H9 (cell line): ENCODE results near the gene CATSPERZ. TPM values are rescaled to one million over a fixed set of nuclear protein-coding genes. Genes with fewer than 3 reads are reported as not detected.

ENCODE experiments used
- DNase-seq: peaks from one replicate; pipeline ENCODE4 v3.0.0-alpha.2; 2017
- H2AFZ ChIP-seq: one replicate; pipeline ENCODE4 v1.6.1; 2013; ENCODE audit warnings: mild to moderate bottlenecking, low read length, control low read depth, moderate library complexity
- H2AK5ac ChIP-seq: 2 replicates; pipeline ENCODE4 v1.6.1; 2013; ENCODE audit warnings: low read length, control low read depth, mixed read lengths; ENCODE audit not compliant: insufficient read length
- H2BK120ac ChIP-seq: one replicate; pipeline ENCODE4 v1.6.1; 2013; ENCODE audit warnings: low read depth, mild to moderate bottlenecking, low read length, control low read depth, inconsistent platforms; ENCODE audit not compliant: poor library complexity, severe bottlenecking
- H2BK12ac ChIP-seq: 2 replicates; pipeline ENCODE4 v1.6.1; 2013; ENCODE audit warnings: low read length, control low read depth, mixed read lengths, low read depth; ENCODE audit not compliant: insufficient read length
- H2BK15ac ChIP-seq: 2 replicates; pipeline ENCODE4 v1.6.1; 2013; ENCODE audit warnings: low read depth, low read length, control low read depth
- H2BK20ac ChIP-seq: one replicate; pipeline ENCODE4 v1.6.1; 2013; ENCODE audit warnings: low read depth, mild to moderate bottlenecking, low read length, control low read depth, inconsistent platforms; ENCODE audit not compliant: poor library complexity, severe bottlenecking
- H2BK5ac ChIP-seq: 2 replicates; pipeline ENCODE4 v1.6.1; 2013; ENCODE audit warnings: low read length, control low read depth, mixed read lengths; ENCODE audit not compliant: insufficient read length
- H3K14ac ChIP-seq: 2 replicates; pipeline ENCODE4 v1.6.1; 2013; ENCODE audit warnings: low read length, control low read depth; ENCODE audit not compliant: insufficient read depth
- H3K18ac ChIP-seq: 2 replicates; pipeline ENCODE4 v1.6.1; 2013; ENCODE audit warnings: low read depth, mild to moderate bottlenecking, mixed read lengths, low read length, control low read depth; ENCODE audit not compliant: insufficient read length
- H3K23ac ChIP-seq: 2 replicates; pipeline ENCODE4 v1.6.1; 2013; ENCODE audit warnings: low read length, control low read depth, mixed read lengths, low read depth; ENCODE audit not compliant: insufficient read length
- H3K23me2 ChIP-seq: 2 replicates; pipeline ENCODE4 v1.6.1; 2013; ENCODE audit warnings: low read depth, mild to moderate bottlenecking, mixed read lengths, low read length, control low read depth; ENCODE audit not compliant: insufficient read length, poor library complexity, severe bottlenecking
- H3K27ac ChIP-seq: 2 replicates; pipeline ENCODE4 v1.5.1; 2013; ENCODE audit warnings: low read length, control low read depth, mixed read lengths, low read depth; ENCODE audit not compliant: insufficient read length
- H3K27me3 ChIP-seq: 2 replicates; pipeline ENCODE4 v1.6.1; 2013; ENCODE audit warnings: low read length, control low read depth, inconsistent platforms; ENCODE audit not compliant: insufficient read depth
- H3K4ac ChIP-seq: 2 replicates; pipeline ENCODE4 v1.6.1; 2013; ENCODE audit warnings: low read depth, mild to moderate bottlenecking, control low read depth, inconsistent platforms, low read length, moderate library complexity
- H3K4me1 ChIP-seq: 2 replicates; pipeline ENCODE4 v1.6.1; 2013; ENCODE audit warnings: low read length, control low read depth, inconsistent platforms; ENCODE audit not compliant: insufficient read depth
- H3K4me2 ChIP-seq: 2 replicates; pipeline ENCODE4 v1.6.1; 2013; ENCODE audit warnings: low read length, control low read depth, mixed read lengths; ENCODE audit not compliant: insufficient read length, insufficient read depth
- H3K56ac ChIP-seq: 2 replicates; pipeline ENCODE4 v1.6.1; 2013; ENCODE audit warnings: low read depth, mild to moderate bottlenecking, mixed read lengths, low read length, control low read depth; ENCODE audit not compliant: insufficient read length
- H3K79me1 ChIP-seq: 2 replicates; pipeline ENCODE4 v1.6.1; 2013; ENCODE audit warnings: low read depth, mild to moderate bottlenecking, moderate library complexity, low read length, control low read depth, inconsistent platforms; ENCODE audit not compliant: insufficient read depth, poor library complexity, severe bottlenecking
- H3K79me2 ChIP-seq: 2 replicates; pipeline ENCODE4 v1.6.1; 2013; ENCODE audit warnings: low read length, control low read depth, inconsistent platforms; ENCODE audit not compliant: insufficient read depth
- H3K9ac ChIP-seq: 2 replicates; pipeline ENCODE4 v1.6.1; 2013; ENCODE audit warnings: low read length, control low read depth, mixed read lengths; ENCODE audit not compliant: insufficient read length; ENCODE audit errors: extremely low read depth
- H3K9me3 ChIP-seq: one replicate; pipeline ENCODE4 v1.6.1; 2013; ENCODE audit warnings: low read depth, low read length, inconsistent platforms; ENCODE audit not compliant: control insufficient read depth
- H3T11ph ChIP-seq: one replicate; pipeline ENCODE4 v1.6.1; 2013; ENCODE audit warnings: mild to moderate bottlenecking, low read length, control low read depth, inconsistent platforms
- H4K20me1 ChIP-seq: one replicate; pipeline ENCODE4 v1.6.1; 2013; ENCODE audit not compliant: control insufficient read depth, insufficient read length, insufficient read depth
- H4K5ac ChIP-seq: 2 replicates; pipeline ENCODE4 v1.6.1; 2013; ENCODE audit warnings: low read depth, mild to moderate bottlenecking, mixed read lengths, low read length, control low read depth; ENCODE audit not compliant: insufficient read length
- H4K8ac ChIP-seq: replicated peaks from 2 replicates; pipeline ENCODE4 v1.6.1; 2013; ENCODE audit warnings: low read length, control low read depth, mixed read lengths, low read depth; ENCODE audit not compliant: insufficient read length
- H4K91ac ChIP-seq: 2 replicates; pipeline ENCODE4 v1.6.1; 2013; ENCODE audit warnings: low read depth, mild to moderate bottlenecking, moderate library complexity, mixed read lengths, low read length, control low read depth; ENCODE audit not compliant: insufficient read length
- H3K27ac Mint-ChIP-seq, 3 experiments: 2 replicates in 2 of 3; 3 replicates in 1 of 3; pipeline ENCODE4 v1.8.0; 2020 to 2021; ENCODE audit warnings: mixed read lengths in 3 of 3, mild to moderate bottlenecking in 1 of 3, moderate library complexity in 1 of 3
- H3K27me3 Mint-ChIP-seq: 2 replicates; pipeline ENCODE4 v1.8.0; 2021; ENCODE audit warnings: low read depth, mild to moderate bottlenecking, moderate library complexity, mixed read lengths
- H3K36me3 Mint-ChIP-seq, 3 experiments: 2 replicates in 2 of 3; 3 replicates in 1 of 3; pipeline ENCODE4 v1.8.0; 2020 to 2021; ENCODE audit warnings: low read depth in 3 of 3, mixed read lengths in 3 of 3; ENCODE audit not compliant: insufficient read depth in 1 of 3
- H3K4me1 Mint-ChIP-seq, 2 experiments: 2 replicates each; pipeline ENCODE4 v1.8.0; 2020; ENCODE audit warnings: mixed read lengths in 2 of 2
- H3K4me3 Mint-ChIP-seq, 2 experiments: 2 replicates in 1 of 2; 3 replicates in 1 of 2; pipeline ENCODE4 v1.8.0; 2020 to 2021; ENCODE audit warnings: mild to moderate bottlenecking in 2 of 2, mixed read lengths in 2 of 2, moderate library complexity in 1 of 2
- H3K9me3 Mint-ChIP-seq, 2 experiments: 2 replicates in 1 of 2; 3 replicates in 1 of 2; pipeline ENCODE4 v1.8.0; 2020; ENCODE audit warnings: mild to moderate bottlenecking in 2 of 2, mixed read lengths in 2 of 2, moderate library complexity in 1 of 2
- WGBS: extraction: QIAGEN DNeasy Blood & Tissue Kit; methylation state at CpG from one replicate; pipeline ENCODE4 v1.1.7; 2013; ENCODE audit warnings: missing lambda C conversion rate, low lambda C conversion rate, mixed read lengths; ENCODE audit not compliant: insufficient read length; ENCODE audit errors: extremely low coverage; 5-methylcytosine and 5-hydroxymethylcytosine counted together
- total RNA-seq: library from RNA; stranded (reverse); gene quantifications from 2 replicates; pipeline ENCODE4 v1.2.1, GENCODE V29; 2021
- TF ChIP-seq, protein P1 (sequence below): fragments of 200-600 bp; sonication (generic); conservative IDR thresholded peaks from 3 replicates; pipeline ENCODE4 v1.8.0; 2021; ENCODE audit warnings: antibody characterized with exemption, mild to moderate bottlenecking

Gene CATSPERZ
- total RNA-seq, 1 experiment from 2014 or later, result 0.92 TPM

DNA sequence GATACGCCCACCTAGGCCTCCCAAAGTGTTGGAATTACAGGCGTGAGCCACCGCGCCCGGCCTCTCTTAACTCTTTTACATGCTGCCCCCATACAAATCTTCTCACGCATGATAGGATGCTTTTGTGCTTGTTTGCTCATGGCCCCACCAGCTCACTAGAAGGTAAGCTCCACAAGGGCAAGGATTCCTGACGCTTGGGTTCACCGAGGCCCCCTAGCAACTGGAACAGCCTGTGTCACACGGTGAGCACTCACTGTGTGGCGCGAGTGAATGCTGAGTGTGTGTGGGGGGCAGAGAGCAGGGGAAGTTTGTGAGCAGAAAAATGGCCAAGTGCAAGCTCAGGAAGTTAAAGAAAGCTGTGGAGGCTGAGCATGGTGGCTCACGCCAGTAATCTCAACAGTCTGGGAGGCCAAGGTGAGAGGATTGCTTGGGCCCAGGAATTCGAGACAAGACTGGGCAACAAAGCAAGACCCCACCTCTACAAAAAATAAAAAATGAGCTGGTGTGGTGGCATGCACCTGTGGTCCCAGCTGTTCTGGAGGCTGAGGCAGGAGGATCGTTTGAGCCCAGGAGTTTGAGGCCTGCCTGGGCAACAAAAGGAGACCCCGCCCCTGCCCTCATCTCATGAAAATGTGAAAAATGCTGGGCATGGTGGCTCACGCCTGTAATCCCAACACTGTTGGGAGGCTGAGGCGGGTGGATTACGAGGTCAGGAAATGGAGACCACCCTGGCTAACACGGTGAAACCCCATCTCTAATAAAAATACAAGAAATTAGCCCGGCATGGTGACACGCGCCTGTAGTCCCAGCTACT lies 18.0 kb upstream of the CATSPERZ start:
- H2BK15ac ChIP-seq, result no peak overlapping the region
- no peak overlapping the region for H3K27ac Mint-ChIP-seq
- TF ChIP-seq, protein P1, sequence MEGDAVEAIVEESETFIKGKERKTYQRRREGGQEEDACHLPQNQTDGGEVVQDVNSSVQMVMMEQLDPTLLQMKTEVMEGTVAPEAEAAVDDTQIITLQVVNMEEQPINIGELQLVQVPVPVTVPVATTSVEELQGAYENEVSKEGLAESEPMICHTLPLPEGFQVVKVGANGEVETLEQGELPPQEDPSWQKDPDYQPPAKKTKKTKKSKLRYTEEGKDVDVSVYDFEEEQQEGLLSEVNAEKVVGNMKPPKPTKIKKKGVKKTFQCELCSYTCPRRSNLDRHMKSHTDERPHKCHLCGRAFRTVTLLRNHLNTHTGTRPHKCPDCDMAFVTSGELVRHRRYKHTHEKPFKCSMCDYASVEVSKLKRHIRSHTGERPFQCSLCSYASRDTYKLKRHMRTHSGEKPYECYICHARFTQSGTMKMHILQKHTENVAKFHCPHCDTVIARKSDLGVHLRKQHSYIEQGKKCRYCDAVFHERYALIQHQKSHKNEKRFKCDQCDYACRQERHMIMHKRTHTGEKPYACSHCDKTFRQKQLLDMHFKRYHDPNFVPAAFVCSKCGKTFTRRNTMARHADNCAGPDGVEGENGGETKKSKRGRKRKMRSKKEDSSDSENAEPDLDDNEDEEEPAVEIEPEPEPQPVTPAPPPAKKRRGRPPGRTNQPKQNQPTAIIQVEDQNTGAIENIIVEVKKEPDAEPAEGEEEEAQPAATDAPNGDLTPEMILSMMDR, result no peak
- H3K9me3 Mint-ChIP-seq, result no peaks in the 10 kb centered on the region; a peak in 1 of 5 replicates
- H2BK120ac ChIP-seq, result no peak overlapping the region
- peaks cover 5% of the 10 kb centered on the region for H3K27me3 Mint-ChIP-seq
- no peak overlapping the region for H4K91ac ChIP-seq
- no peak overlapping the region for H2AK5ac ChIP-seq
- no peak overlapping the region for H2AFZ ChIP-seq
- no peak overlapping the region for H3T11ph ChIP-seq
- H3K56ac ChIP-seq, result no peak overlapping the region
- no peaks in the 10 kb centered on the region for H3K79me1 ChIP-seq
- no peak overlapping the region for H3K4me3 Mint-ChIP-seq
- no peak overlapping the region for H3K23ac ChIP-seq
- WGBS, result no CpG with 5 or more reads among the region's 22 CpGs
- H3K4ac ChIP-seq, result no peak overlapping the region
- H3K4me1 Mint-ChIP-seq, result peaks cover 8 to 12% of the 10 kb centered on the region in 2 experiments
- H3K23me2 ChIP-seq, result peaks cover 15% of the 10 kb centered on the region
- no peak overlapping the region for H3K14ac ChIP-seq
- no peak overlapping the region for H4K8ac ChIP-seq
- no peaks in the 10 kb centered on the region for H3K9me3 ChIP-seq
- no peaks in the 10 kb centered on the region for H3K79me2 ChIP-seq
- no peaks in the 10 kb centered on the region for H3K4me1 ChIP-seq
- H4K20me1 ChIP-seq, result no peaks in the 10 kb centered on the region
- H3K9ac ChIP-seq, result no peak overlapping the region
- no peak overlapping the region for H2BK20ac ChIP-seq
- H3K18ac ChIP-seq, result no peak overlapping the region
- peaks cover 0 to 24% (median 21%) of the 10 kb centered on the region in 3 experiments; a peak in 6 of 7 replicates for H3K36me3 Mint-ChIP-seq
- H3K27me3 ChIP-seq, result no peaks in the 10 kb centered on the region
- no peak overlapping the region for H3K4me2 ChIP-seq
- H4K5ac ChIP-seq, result no peak overlapping the region
- DNase-seq, result no peak
- H2BK12ac ChIP-seq, result no peak overlapping the region
- no peak overlapping the region for H2BK5ac ChIP-seq
- no peak overlapping the region for H3K27ac ChIP-seq
